H1 (cell line): ENCODE measurements around the gene CKAP5.

Experiments used
- ASH2L ChIP-seq: fragments of 200-600, 300-600 bp; sonication (generic); IDR thresholded peaks from one replicate; pipeline ENCODE4 v1.7.1; 2017; ENCODE audit warnings: low read length
- CTCF ChIP-seq, 3 experiments: IDR thresholded peaks; 1 replicate in 2 of 3; 2 replicates in 1 of 3; pipeline versions ENCODE4 v1.5.1 to v1.6.1; 2011; ENCODE audit warnings: low read length in 3 of 3, mild to moderate bottlenecking in 3 of 3, inconsistent platforms in 2 of 3, low read depth in 1 of 3, moderate library complexity in 1 of 3; ENCODE audit not compliant: insufficient read depth in 1 of 3; ENCODE audit errors: control extremely low read depth in 1 of 3
- EZH2 ChIP-seq: fragments of 200-600 bp; sonication (generic); IDR thresholded peaks from 2 replicates; pipeline ENCODE4 v1.7.1; 2012; ENCODE audit warnings: low read depth, mild to moderate bottlenecking, moderate library complexity, low read length, inconsistent platforms; ENCODE audit not compliant: severe bottlenecking
- POLR2A ChIP-seq, 2 experiments: IDR thresholded peaks; 1 replicate in 1 of 2; 2 replicates in 1 of 2; pipeline ENCODE4 v1.6.1; 2011; ENCODE audit warnings: low read depth in 2 of 2, low read length in 2 of 2, mild to moderate bottlenecking in 2 of 2; ENCODE audit errors: control extremely low read depth in 1 of 2
- RAD21 ChIP-seq, 2 experiments: IDR thresholded peaks in 1 of 2; conservative IDR thresholded peaks in 1 of 2; 2 replicates each; pipeline ENCODE4 v1.6.1; 2011; ENCODE audit warnings: low read depth in 2 of 2, low read length in 2 of 2, improper control_type of control experiment in 1 of 2, inconsistent platforms in 1 of 2, mild to moderate bottlenecking in 1 of 2, moderate library complexity in 1 of 2
- TAF1 ChIP-seq: IDR thresholded peaks from 2 replicates; pipeline ENCODE4 v1.6.1; 2011; ENCODE audit warnings: mild to moderate bottlenecking, low read depth, low read length
- ZNF274 ChIP-seq: IDR thresholded peaks from 2 replicates; pipeline ENCODE4 v1.7.0; 2012; ENCODE audit warnings: low read length, borderline replicate concordance; ENCODE audit errors: extremely low read depth
- TF ChIP-seq, protein P1 (sequence below): fragments of 300-600 bp; sonication (generic); IDR thresholded peaks from 2 replicates; pipeline ENCODE4 v1.7.1; 2012; ENCODE audit warnings: low read length, moderate library complexity, mild to moderate bottlenecking, inconsistent platforms; ENCODE audit not compliant: insufficient replicate concordance

DNA sequence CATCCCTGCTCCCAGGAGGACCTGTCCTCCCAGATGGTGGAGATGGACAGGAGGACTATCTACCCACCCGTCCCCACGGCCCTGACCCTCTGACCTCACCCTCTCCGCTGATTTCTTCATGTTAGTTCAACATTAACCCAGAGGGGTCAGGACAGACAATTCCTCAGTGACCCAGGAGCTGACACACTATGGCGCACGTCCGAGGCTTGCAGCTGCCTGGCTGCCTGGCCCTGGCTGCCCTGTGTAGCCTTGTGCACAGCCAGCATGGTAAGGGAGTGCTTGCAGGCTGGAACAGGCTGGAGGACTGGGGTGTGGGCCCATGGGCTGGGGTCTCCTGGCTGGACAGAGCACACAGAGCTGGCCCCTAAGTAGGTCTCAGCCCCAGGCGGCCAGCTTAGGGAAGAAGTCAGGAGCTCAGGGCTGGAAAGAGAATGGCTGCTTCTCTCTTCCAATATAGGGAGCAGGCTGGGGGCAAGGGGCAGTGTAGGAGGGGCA lies 127.0 kb downstream of the CKAP5 start, which contains the start of gene F2:
- TF ChIP-seq POLR2A (IDR thresholded peaks at IDR 0.05; ENCODE audit: control extremely low read depth in 1 of 2, low read depth in 2 of 2, low read length in 2 of 2) (no peak), CTCF (IDR thresholded peaks at IDR 0.05; ENCODE audit: control extremely low read depth in 1 of 3, insufficient read depth in 1 of 3, low read depth in 1 of 3, low read length in 3 of 3) (no peak), RAD21 (IDR thresholded peaks at IDR 0.05 in 1 of 2, conservative IDR thresholded peaks at IDR 0.05 in 1 of 2; ENCODE audit: low read depth in 2 of 2, low read length in 2 of 2) (no peak), ASH2L (no peak), EZH2 (no peak), TAF1 (no peak), ZNF274 (no peak)
- TF ChIP-seq, protein P1, sequence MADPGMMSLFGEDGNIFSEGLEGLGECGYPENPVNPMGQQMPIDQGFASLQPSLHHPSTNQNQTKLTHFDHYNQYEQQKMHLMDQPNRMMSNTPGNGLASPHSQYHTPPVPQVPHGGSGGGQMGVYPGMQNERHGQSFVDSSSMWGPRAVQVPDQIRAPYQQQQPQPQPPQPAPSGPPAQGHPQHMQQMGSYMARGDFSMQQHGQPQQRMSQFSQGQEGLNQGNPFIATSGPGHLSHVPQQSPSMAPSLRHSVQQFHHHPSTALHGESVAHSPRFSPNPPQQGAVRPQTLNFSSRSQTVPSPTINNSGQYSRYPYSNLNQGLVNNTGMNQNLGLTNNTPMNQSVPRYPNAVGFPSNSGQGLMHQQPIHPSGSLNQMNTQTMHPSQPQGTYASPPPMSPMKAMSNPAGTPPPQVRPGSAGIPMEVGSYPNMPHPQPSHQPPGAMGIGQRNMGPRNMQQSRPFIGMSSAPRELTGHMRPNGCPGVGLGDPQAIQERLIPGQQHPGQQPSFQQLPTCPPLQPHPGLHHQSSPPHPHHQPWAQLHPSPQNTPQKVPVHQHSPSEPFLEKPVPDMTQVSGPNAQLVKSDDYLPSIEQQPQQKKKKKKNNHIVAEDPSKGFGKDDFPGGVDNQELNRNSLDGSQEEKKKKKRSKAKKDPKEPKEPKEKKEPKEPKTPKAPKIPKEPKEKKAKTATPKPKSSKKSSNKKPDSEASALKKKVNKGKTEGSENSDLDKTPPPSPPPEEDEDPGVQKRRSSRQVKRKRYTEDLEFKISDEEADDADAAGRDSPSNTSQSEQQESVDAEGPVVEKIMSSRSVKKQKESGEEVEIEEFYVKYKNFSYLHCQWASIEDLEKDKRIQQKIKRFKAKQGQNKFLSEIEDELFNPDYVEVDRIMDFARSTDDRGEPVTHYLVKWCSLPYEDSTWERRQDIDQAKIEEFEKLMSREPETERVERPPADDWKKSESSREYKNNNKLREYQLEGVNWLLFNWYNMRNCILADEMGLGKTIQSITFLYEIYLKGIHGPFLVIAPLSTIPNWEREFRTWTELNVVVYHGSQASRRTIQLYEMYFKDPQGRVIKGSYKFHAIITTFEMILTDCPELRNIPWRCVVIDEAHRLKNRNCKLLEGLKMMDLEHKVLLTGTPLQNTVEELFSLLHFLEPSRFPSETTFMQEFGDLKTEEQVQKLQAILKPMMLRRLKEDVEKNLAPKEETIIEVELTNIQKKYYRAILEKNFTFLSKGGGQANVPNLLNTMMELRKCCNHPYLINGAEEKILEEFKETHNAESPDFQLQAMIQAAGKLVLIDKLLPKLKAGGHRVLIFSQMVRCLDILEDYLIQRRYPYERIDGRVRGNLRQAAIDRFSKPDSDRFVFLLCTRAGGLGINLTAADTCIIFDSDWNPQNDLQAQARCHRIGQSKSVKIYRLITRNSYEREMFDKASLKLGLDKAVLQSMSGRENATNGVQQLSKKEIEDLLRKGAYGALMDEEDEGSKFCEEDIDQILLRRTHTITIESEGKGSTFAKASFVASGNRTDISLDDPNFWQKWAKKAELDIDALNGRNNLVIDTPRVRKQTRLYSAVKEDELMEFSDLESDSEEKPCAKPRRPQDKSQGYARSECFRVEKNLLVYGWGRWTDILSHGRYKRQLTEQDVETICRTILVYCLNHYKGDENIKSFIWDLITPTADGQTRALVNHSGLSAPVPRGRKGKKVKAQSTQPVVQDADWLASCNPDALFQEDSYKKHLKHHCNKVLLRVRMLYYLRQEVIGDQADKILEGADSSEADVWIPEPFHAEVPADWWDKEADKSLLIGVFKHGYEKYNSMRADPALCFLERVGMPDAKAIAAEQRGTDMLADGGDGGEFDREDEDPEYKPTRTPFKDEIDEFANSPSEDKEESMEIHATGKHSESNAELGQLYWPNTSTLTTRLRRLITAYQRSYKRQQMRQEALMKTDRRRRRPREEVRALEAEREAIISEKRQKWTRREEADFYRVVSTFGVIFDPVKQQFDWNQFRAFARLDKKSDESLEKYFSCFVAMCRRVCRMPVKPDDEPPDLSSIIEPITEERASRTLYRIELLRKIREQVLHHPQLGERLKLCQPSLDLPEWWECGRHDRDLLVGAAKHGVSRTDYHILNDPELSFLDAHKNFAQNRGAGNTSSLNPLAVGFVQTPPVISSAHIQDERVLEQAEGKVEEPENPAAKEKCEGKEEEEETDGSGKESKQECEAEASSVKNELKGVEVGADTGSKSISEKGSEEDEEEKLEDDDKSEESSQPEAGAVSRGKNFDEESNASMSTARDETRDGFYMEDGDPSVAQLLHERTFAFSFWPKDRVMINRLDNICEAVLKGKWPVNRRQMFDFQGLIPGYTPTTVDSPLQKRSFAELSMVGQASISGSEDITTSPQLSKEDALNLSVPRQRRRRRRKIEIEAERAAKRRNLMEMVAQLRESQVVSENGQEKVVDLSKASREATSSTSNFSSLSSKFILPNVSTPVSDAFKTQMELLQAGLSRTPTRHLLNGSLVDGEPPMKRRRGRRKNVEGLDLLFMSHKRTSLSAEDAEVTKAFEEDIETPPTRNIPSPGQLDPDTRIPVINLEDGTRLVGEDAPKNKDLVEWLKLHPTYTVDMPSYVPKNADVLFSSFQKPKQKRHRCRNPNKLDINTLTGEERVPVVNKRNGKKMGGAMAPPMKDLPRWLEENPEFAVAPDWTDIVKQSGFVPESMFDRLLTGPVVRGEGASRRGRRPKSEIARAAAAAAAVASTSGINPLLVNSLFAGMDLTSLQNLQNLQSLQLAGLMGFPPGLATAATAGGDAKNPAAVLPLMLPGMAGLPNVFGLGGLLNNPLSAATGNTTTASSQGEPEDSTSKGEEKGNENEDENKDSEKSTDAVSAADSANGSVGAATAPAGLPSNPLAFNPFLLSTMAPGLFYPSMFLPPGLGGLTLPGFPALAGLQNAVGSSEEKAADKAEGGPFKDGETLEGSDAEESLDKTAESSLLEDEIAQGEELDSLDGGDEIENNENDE, result no peak
